GM12892 (cell line): ENCODE data around the gene LRRC74B.

Source experiments
- POLR2A ChIP-seq: IDR thresholded peaks from 2 replicates; pipeline ENCODE4 v1.6.1; 2011; ENCODE audit warnings: low read depth, low read length, control low read depth
- POLR2AphosphoS5 ChIP-seq: IDR thresholded peaks from 2 replicates; pipeline ENCODE4 v1.6.1; 2011; ENCODE audit warnings: low read depth, low read length, control low read depth
- TAF1 ChIP-seq: IDR thresholded peaks from 2 replicates; pipeline ENCODE4 v1.6.1; 2011; ENCODE audit warnings: low read depth, mild to moderate bottlenecking, control low read depth, low read length, borderline replicate concordance

- TF ChIP-seq POLR2A, result no peak
- TF ChIP-seq TAF1, result no peak
- TF ChIP-seq POLR2AphosphoS5, result no peak
Observed at GRCh38 chr22:21030621-21031544, 14.9 kb upstream of the LRRC74B start.
